ENCODE data around the gene CDC73.

DNA sequence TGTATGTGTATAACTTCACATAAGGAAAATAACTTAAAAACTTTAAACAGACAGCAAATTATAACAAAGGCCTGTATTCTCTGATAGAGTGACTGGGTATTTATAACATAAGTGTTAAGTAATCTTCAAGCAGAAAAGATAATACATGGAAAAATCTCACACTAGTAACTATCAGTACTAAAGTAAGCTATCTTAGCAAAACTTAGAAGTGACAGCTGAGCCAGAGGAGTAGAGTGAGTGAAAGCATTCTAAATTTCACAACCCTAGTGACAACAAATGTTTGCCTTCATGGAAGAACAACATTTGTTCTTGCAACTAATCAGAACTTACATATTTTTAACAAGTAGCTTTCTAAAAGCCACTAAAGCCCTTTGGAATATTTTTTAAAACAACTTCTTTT, 139.1 kb downstream of the CDC73 start:
- TF ChIP-seq SP1 (IDR thresholded peaks at IDR 0.05) = no peak
- no peak for TF ChIP-seq FOXM1 (IDR thresholded peaks at IDR 0.05; ENCODE audit: borderline replicate concordance)
- no peak for TF ChIP-seq CTBP1 (IDR thresholded peaks at IDR 0.05; ENCODE audit: borderline replicate concordance)
- no peak for TF ChIP-seq ELF4 (IDR thresholded peaks at IDR 0.05)
- no peak for TF ChIP-seq ARNT (IDR thresholded peaks at IDR 0.05)
- TF ChIP-seq FOXA1 (IDR thresholded peaks at IDR 0.05) = no peak

Measured in HEK293T (cell line).